ENCODE measurements around the gene CARM1.

DNA sequence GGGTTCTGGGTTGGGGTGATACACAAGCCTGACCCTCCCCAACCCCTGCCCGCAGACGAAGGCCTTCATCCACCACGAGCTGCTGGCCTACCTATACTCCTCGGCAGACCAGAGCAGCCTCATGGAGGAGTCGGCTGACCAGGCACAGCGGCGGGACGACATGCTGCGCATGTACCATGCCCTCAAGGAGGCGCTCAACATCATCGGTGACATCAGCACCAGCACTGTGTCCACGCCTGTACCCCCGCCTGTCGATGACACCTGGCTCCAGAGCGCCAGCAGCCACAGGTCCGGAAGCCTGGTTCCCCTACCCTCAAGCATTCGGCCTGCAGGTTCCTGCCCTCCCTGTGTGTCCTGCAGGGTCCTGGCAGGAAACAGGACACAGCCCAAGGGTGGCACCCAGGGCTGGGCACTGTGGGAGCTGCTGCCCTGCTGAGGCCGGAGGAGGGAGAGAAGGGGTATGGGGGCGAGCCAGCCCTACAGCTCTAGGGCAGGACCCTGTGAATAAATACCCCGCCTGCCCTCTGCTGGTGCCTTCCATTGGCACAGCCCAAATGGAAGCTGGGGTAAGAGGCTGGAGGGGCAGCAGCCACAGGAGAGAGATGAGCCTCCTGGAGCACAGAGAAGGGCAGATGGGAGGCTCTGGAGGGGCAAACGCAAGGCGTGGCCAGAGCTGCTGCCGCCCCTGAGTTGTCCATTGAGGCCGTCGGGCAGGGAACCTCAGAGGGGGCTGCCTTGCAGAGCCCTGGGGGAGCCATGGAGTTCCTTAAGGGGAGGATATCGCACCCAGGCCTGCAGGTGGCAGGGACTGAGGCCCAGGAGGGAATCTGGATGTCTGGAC, 42.2 kb upstream of the CARM1 start:
- no peak for TF ChIP-seq MXI1 (conservative IDR thresholded peaks at IDR 0.05; ENCODE audit: poor library complexity, severe bottlenecking)
- TF ChIP-seq, protein P1, sequence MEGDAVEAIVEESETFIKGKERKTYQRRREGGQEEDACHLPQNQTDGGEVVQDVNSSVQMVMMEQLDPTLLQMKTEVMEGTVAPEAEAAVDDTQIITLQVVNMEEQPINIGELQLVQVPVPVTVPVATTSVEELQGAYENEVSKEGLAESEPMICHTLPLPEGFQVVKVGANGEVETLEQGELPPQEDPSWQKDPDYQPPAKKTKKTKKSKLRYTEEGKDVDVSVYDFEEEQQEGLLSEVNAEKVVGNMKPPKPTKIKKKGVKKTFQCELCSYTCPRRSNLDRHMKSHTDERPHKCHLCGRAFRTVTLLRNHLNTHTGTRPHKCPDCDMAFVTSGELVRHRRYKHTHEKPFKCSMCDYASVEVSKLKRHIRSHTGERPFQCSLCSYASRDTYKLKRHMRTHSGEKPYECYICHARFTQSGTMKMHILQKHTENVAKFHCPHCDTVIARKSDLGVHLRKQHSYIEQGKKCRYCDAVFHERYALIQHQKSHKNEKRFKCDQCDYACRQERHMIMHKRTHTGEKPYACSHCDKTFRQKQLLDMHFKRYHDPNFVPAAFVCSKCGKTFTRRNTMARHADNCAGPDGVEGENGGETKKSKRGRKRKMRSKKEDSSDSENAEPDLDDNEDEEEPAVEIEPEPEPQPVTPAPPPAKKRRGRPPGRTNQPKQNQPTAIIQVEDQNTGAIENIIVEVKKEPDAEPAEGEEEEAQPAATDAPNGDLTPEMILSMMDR (IDR thresholded peaks at IDR 0.05; ENCODE audit: poor library complexity, severe bottlenecking) = no peak
- TF ChIP-seq SMC3 (conservative IDR thresholded peaks at IDR 0.05; ENCODE audit: poor library complexity) = no peak
- TF ChIP-seq POLR2AphosphoS5 (IDR thresholded peaks at IDR 0.05) = no peak
- no peak for TF ChIP-seq TAF1 (IDR thresholded peaks at IDR 0.05; ENCODE audit: low read depth)

Measured in neural cell (in vitro differentiated cells).